ENCODE results near the gene USP9X.

DNA sequence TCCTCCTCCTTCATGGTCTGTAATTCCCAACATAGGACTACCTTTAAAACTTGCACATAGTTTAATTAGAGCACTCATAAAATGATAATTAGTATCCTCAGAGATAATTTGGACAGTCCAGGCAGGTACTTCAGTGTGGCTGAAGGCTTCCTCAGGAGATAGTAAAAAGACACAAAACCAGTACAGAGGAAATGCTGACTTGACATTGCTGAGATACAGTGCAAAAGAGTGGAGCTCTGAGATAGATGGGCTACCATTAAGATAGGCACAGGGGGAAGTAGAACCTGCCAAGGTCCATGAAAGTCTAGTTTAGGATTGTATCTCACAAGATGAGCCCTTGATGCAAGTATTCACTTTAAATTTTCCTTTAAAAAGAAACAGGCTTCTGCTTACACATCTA, 91.0 kb downstream of the USP9X start:
- TF ChIP-seq, protein P1, sequence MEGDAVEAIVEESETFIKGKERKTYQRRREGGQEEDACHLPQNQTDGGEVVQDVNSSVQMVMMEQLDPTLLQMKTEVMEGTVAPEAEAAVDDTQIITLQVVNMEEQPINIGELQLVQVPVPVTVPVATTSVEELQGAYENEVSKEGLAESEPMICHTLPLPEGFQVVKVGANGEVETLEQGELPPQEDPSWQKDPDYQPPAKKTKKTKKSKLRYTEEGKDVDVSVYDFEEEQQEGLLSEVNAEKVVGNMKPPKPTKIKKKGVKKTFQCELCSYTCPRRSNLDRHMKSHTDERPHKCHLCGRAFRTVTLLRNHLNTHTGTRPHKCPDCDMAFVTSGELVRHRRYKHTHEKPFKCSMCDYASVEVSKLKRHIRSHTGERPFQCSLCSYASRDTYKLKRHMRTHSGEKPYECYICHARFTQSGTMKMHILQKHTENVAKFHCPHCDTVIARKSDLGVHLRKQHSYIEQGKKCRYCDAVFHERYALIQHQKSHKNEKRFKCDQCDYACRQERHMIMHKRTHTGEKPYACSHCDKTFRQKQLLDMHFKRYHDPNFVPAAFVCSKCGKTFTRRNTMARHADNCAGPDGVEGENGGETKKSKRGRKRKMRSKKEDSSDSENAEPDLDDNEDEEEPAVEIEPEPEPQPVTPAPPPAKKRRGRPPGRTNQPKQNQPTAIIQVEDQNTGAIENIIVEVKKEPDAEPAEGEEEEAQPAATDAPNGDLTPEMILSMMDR (IDR thresholded peaks at IDR 0.05): no peak
- TF ChIP-seq POLR2A (IDR thresholded peaks at IDR 0.05) (no peak), POLR2AphosphoS5 (IDR thresholded peaks at IDR 0.05; ENCODE audit: insufficient read depth in 1 of 2, low read depth in 1 of 2) (no peak)

Measured in vagina (tissue), 2 donors.